ENCODE measurements around the gene PCSK2.

Gene PCSK2

GRCh38 chr20:17461941-17462340, 235.1 kb downstream of the PCSK2 start:
- H2AFZ ChIP-seq (ENCODE audit: low read length, unreplicated experiment): no peak overlapping the region
- H3K4me3 ChIP-seq (ENCODE audit: low read depth, low read length): no peak overlapping the region
- H3K4me1 ChIP-seq (ENCODE audit: control insufficient read depth, insufficient read depth, low read length, unreplicated experiment): no peaks in the 10 kb centered on the region
- no peaks in the 10 kb centered on the region for H3K36me3 ChIP-seq (ENCODE audit: insufficient read depth, low read length)
- peaks cover 38% of the 10 kb centered on the region for H3K27me3 ChIP-seq (ENCODE audit: insufficient read depth, low read length)
- no peaks in the 10 kb centered on the region for H3K79me2 ChIP-seq (ENCODE audit: control insufficient read depth, insufficient read depth, low read length, unreplicated experiment)
- no peak overlapping the region for H3K27ac ChIP-seq (ENCODE audit: low read depth, low read length)

DNA sequence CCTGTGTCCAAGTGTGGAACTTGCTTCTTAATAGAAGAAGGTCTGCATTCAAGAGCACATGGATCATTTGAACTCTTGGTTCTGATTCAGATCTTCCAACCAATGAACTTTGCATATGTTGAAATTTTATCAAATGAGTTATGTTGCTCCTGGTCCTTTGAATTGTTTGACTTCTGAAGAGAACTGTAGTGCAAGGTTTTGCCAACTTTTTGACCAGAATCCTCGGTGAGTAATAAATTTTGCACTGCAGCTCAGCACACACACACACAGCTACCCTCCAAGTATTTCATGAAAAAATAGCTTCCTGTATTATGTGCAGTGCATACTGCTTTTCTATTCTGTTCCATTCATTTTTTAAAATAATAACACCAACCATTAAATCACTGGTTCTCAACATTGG, 236.9 kb downstream of the PCSK2 start:
- Histone ChIP-seq H3K4me1 (ENCODE audit: control insufficient read depth, insufficient read depth, low read length, unreplicated experiment) (no peaks in the 10 kb centered on the region), H3K36me3 (ENCODE audit: insufficient read depth, low read length) (no peaks in the 10 kb centered on the region), H3K27ac (ENCODE audit: low read depth, low read length) (no peak overlapping the region), H3K79me2 (ENCODE audit: control insufficient read depth, insufficient read depth, low read length, unreplicated experiment) (no peaks in the 10 kb centered on the region), H3K27me3 (ENCODE audit: insufficient read depth, low read length) (peaks cover 27% of the 10 kb centered on the region; the same call in 1 of the 2 replicates), H3K4me3 (ENCODE audit: low read depth, low read length) (no peak overlapping the region), H2AFZ (ENCODE audit: low read length, unreplicated experiment) (no peak overlapping the region)

DNA sequence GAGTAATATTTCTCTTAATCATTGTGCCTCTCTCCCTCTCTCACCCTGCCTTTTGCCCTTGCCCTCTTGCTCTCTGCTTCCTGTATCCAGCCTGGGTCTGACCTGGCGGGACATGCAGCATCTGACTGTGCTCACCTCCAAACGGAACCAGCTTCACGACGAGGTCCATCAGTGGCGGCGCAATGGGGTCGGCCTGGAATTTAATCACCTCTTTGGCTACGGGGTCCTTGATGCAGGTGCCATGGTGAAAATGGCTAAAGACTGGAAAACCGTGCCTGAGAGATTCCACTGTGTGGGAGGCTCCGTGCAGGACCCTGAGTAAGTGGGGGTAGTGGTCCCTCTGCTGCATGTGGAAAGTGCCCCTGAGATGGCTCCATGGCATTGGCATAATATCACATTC, 238.4 kb downstream of the PCSK2 start:
- Histone ChIP-seq H3K36me3 (ENCODE audit: insufficient read depth, low read length) (no peaks in the 10 kb centered on the region), H3K4me1 (ENCODE audit: control insufficient read depth, insufficient read depth, low read length, unreplicated experiment) (no peaks in the 10 kb centered on the region), H3K79me2 (ENCODE audit: control insufficient read depth, insufficient read depth, low read length, unreplicated experiment) (no peaks in the 10 kb centered on the region), H3K4me3 (ENCODE audit: low read depth, low read length) (no peak overlapping the region), H3K27me3 (ENCODE audit: insufficient read depth, low read length) (peaks cover 27% of the 10 kb centered on the region; the same call in 1 of the 2 replicates), H3K27ac (ENCODE audit: low read depth, low read length) (no peak overlapping the region), H2AFZ (ENCODE audit: low read length, unreplicated experiment) (no peak overlapping the region)

GRCh38 chr20:17466641-17467040, 239.8 kb downstream of the PCSK2 start:
- H3K4me1 ChIP-seq (ENCODE audit: control insufficient read depth, insufficient read depth, low read length, unreplicated experiment): no peaks in the 10 kb centered on the region
- no peaks in the 10 kb centered on the region for H3K36me3 ChIP-seq (ENCODE audit: insufficient read depth, low read length)
- no peak overlapping the region for H3K4me3 ChIP-seq (ENCODE audit: low read depth, low read length)
- peaks cover 27% of the 10 kb centered on the region; the same call in 1 of the 2 replicates for H3K27me3 ChIP-seq (ENCODE audit: insufficient read depth, low read length)
- no peak overlapping the region for H2AFZ ChIP-seq (ENCODE audit: low read length, unreplicated experiment)
- no peak overlapping the region for H3K27ac ChIP-seq (ENCODE audit: low read depth, low read length)
- no peaks in the 10 kb centered on the region for H3K79me2 ChIP-seq (ENCODE audit: control insufficient read depth, insufficient read depth, low read length, unreplicated experiment)

GRCh38 chr20:17467120-17467655, 240.3 kb downstream of the PCSK2 start:
- H3K4me1 ChIP-seq (ENCODE audit: control insufficient read depth, insufficient read depth, low read length, unreplicated experiment): no peaks in the 10 kb centered on the region
- no peaks in the 10 kb centered on the region for H3K36me3 ChIP-seq (ENCODE audit: insufficient read depth, low read length)
- no peak overlapping the region for H2AFZ ChIP-seq (ENCODE audit: low read length, unreplicated experiment)
- H3K4me3 ChIP-seq (ENCODE audit: low read depth, low read length): no peak overlapping the region
- H3K27ac ChIP-seq (ENCODE audit: low read depth, low read length): no peak overlapping the region
- no peaks in the 10 kb centered on the region for H3K79me2 ChIP-seq (ENCODE audit: control insufficient read depth, insufficient read depth, low read length, unreplicated experiment)
- peaks cover 27% of the 10 kb centered on the region; the same call in 1 of the 2 replicates for H3K27me3 ChIP-seq (ENCODE audit: insufficient read depth, low read length)

DNA sequence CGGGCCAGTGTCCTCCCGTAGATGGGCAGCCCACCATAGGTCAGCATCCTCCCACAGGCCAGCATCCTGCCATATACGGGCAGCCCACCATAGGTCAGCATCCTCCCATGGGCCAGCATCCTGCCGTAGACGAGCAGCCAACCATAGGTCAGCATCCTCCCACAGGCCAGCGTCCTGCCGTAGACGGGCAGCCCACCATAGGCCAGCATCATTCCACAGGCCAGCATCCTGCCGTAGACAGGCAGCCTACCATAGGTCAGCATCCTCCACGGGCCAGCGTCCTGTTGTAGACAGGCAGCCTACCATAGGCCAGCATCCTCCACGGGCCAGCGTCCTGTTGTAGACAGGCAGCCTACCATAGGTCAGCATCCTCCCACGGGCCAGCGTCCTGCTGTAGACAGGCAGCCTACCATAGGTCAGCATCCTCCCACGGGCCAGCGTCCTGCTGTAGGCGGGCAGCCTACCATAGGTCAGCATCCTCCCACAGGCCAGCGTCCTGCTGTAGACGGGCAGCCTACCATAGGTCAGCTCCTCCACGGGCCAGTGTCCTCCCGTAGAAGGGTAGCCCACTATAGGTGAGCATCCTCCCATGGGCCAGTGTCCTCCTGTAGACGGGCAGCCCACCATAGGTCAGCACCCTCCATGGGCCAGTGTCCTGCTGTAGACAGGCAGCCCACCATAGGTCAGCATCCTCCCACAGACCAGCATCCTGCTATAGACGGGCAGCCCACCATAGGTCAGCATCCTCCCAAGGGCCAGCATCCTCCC, 241.4 kb downstream of the PCSK2 start:
- H3K27ac ChIP-seq (ENCODE audit: low read depth, low read length): no peak overlapping the region
- H3K36me3 ChIP-seq (ENCODE audit: insufficient read depth, low read length): no peaks in the 10 kb centered on the region
- no peaks in the 10 kb centered on the region for H3K79me2 ChIP-seq (ENCODE audit: control insufficient read depth, insufficient read depth, low read length, unreplicated experiment)
- H3K4me3 ChIP-seq (ENCODE audit: low read depth, low read length): no peak overlapping the region
- no peaks in the 10 kb centered on the region for H3K4me1 ChIP-seq (ENCODE audit: control insufficient read depth, insufficient read depth, low read length, unreplicated experiment)
- H3K27me3 ChIP-seq (ENCODE audit: insufficient read depth, low read length): peaks cover 18% of the 10 kb centered on the region; the same call in 1 of the 2 replicates
- H2AFZ ChIP-seq (ENCODE audit: low read length, unreplicated experiment): no peak overlapping the region

DNA sequence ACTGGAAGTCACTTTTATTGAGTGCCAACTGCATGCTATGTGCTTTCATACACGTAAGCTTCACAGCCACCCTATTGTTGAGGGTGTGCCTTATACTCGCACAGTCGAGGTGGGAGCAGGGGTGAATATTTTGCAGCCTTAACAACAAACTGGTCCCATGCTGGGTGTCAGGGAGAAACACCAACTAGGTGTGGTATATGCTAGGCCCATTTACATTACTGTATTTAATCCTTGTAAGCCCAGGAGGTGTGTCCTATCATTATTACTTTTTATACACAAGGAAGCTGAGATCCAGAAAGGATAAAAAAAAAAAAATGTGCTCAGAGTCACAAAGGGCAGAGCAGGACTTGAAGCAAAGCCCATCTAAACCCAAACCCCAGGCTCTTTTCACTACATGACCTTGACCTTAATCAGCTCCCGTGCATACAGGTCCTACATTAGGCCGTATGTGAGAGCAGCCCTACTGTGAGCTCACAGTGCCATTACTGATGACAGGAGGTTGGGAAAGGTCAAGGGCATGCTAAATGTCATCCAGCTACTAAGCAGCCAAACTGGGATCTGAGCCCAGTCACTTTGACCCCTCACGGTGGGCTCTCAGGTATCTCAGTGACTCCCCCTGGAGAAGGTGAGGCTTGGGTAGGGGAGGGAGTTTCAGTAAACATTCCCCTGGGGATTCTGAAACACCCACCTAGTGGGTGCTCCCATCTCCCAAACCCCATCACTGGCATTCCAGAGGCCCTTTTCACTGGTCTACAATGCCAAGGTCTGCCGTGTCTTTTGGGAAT, 242.6 kb downstream of the PCSK2 start:
- no peaks in the 10 kb centered on the region for H3K4me1 ChIP-seq (ENCODE audit: control insufficient read depth, insufficient read depth, low read length, unreplicated experiment)
- H3K27me3 ChIP-seq (ENCODE audit: insufficient read depth, low read length): peaks cover 17% of the 10 kb centered on the region; the same call in 1 of the 2 replicates
- H2AFZ ChIP-seq (ENCODE audit: low read length, unreplicated experiment): no peak overlapping the region
- H3K79me2 ChIP-seq (ENCODE audit: control insufficient read depth, insufficient read depth, low read length, unreplicated experiment): no peaks in the 10 kb centered on the region
- H3K36me3 ChIP-seq (ENCODE audit: insufficient read depth, low read length): no peaks in the 10 kb centered on the region
- H3K4me3 ChIP-seq (ENCODE audit: low read depth, low read length): no peak overlapping the region
- H3K27ac ChIP-seq (ENCODE audit: low read depth, low read length): no peak overlapping the region

GRCh38 chr20:17470521-17470920, 243.7 kb downstream of the PCSK2 start:
- Histone ChIP-seq H3K4me3 (ENCODE audit: low read depth, low read length) (no peak overlapping the region), H3K27me3 (ENCODE audit: insufficient read depth, low read length) (peaks cover 19% of the 10 kb centered on the region; the same call in 1 of the 2 replicates), H2AFZ (ENCODE audit: low read length, unreplicated experiment) (no peak overlapping the region), H3K36me3 (ENCODE audit: insufficient read depth, low read length) (no peaks in the 10 kb centered on the region), H3K79me2 (ENCODE audit: control insufficient read depth, insufficient read depth, low read length, unreplicated experiment) (no peaks in the 10 kb centered on the region), H3K27ac (ENCODE audit: low read depth, low read length) (no peak overlapping the region), H3K4me1 (ENCODE audit: control insufficient read depth, insufficient read depth, low read length, unreplicated experiment) (no peaks in the 10 kb centered on the region)

- H3K36me3 ChIP-seq (ENCODE audit: insufficient read depth, low read length): no peaks in the 10 kb centered on the region
- H3K4me1 ChIP-seq (ENCODE audit: control insufficient read depth, insufficient read depth, low read length, unreplicated experiment): no peaks in the 10 kb centered on the region
- no peak overlapping the region for H3K27ac ChIP-seq (ENCODE audit: low read depth, low read length)
- H3K27me3 ChIP-seq (ENCODE audit: insufficient read depth, low read length): peaks cover 19% of the 10 kb centered on the region
- no peak overlapping the region for H3K4me3 ChIP-seq (ENCODE audit: low read depth, low read length)
- no peak overlapping the region for H2AFZ ChIP-seq (ENCODE audit: low read length, unreplicated experiment)
- H3K79me2 ChIP-seq (ENCODE audit: control insufficient read depth, insufficient read depth, low read length, unreplicated experiment): no peaks in the 10 kb centered on the region
These were observed 244.1 kb downstream of the PCSK2 start for GRCh38 chr20:17470973-17471372.

- Histone ChIP-seq H3K79me2 (ENCODE audit: control insufficient read depth, insufficient read depth, low read length, unreplicated experiment) (no peaks in the 10 kb centered on the region), H3K27ac (ENCODE audit: low read depth, low read length) (no peak overlapping the region), H3K4me3 (ENCODE audit: low read depth, low read length) (no peak overlapping the region), H3K4me1 (ENCODE audit: control insufficient read depth, insufficient read depth, low read length, unreplicated experiment) (no peaks in the 10 kb centered on the region), H3K36me3 (ENCODE audit: insufficient read depth, low read length) (no peaks in the 10 kb centered on the region), H3K27me3 (ENCODE audit: insufficient read depth, low read length) (peaks cover 21% of the 10 kb centered on the region), H2AFZ (ENCODE audit: low read length, unreplicated experiment) (no peak overlapping the region)
These were observed 244.9 kb downstream of the PCSK2 start for GRCh38 chr20:17471606-17472187.

Measured in ACC112 (cell line).